Prostate gland (tissue), 2 donors: Measurements from ENCODE around the gene FIBCD1. TPM values are rescaled to one million over a fixed set of nuclear protein-coding genes. Genes with fewer than 3 reads are reported as not detected.

Source experiments
- DNase-seq: peaks from one replicate; pipeline ENCODE4 v3.0.0-alpha.2; 2019; ENCODE audit warnings: low spot score
- H3K27ac ChIP-seq, 2 donors: fragments of 200-600 bp; sonication (generic); 2 replicates each; pipeline ENCODE4 v1.5.1; 2017 to 2019
- H3K27me3 ChIP-seq: fragments of 200-600 bp; sonication (generic); replicated peaks from 2 replicates; pipeline ENCODE4 v1.5.1; 2019; ENCODE audit not compliant: insufficient read depth
- H3K36me3 ChIP-seq, 2 donors: fragments of 200-600 bp; sonication (generic); 1 replicate in 1 of 2; 2 replicates in 1 of 2; pipeline versions ENCODE4 v1.5.1 to v1.8.1; 2017 to 2019
- H3K4me1 ChIP-seq: fragments of 200-600 bp; sonication (generic); replicated peaks from 2 replicates; pipeline ENCODE4 v1.5.1; 2019
- H3K4me3 ChIP-seq, 2 donors: fragments of 200-600 bp; sonication (generic); 2 replicates each; pipeline ENCODE4 v1.5.1; 2017 to 2019
- H3K9me3 ChIP-seq: fragments of 200-600 bp; sonication (generic); 2 replicates; pipeline ENCODE4 v1.5.1; 2017
- POLR2A ChIP-seq: fragments of 450-650 bp; IDR thresholded peaks from one replicate; pipeline ENCODE4 v1.6.1; 2016; ENCODE audit warnings: antibody characterized with exemption, mild to moderate bottlenecking
- POLR2AphosphoS5 ChIP-seq: sonication (generic); formaldehyde crosslinking; IDR thresholded peaks from one replicate; pipeline ENCODE4 v1.6.1; 2017; ENCODE audit warnings: antibody characterized with exemption
- WGBS: methylation state at CpG from one replicate; pipeline ENCODE4 v1.1.5; 2018; 5-methylcytosine and 5-hydroxymethylcytosine counted together
- intact Hi-C: fragments of 100-400 bp; cut with DNase I; formaldehyde crosslinking; loops from one replicate; pipeline ENCODE4 v1.14.2; 2022
- total RNA-seq, 2 donors: library from RNA; depleted of rRNA; stranded (reverse); fragments of >200 nt; gene quantifications; one replicate each; pipeline ENCODE4 v1.1.0, GENCODE V29; 2016
- TF ChIP-seq, protein P1 (sequence below), 4 experiments: fragments of 200-600 bp in 2 of 4; fragments of 450-650 bp in 2 of 4; sonication (generic) in 2 of 4; IDR thresholded peaks; 1 replicate in 3 of 4; 2 replicates in 1 of 4; pipeline ENCODE4 v1.5.1; 2016 to 2019; ENCODE audit warnings: antibody characterized with exemption in 4 of 4, mild to moderate bottlenecking in 2 of 4, moderate library complexity in 2 of 4

The FIBCD1 gene
- total RNA-seq, 2 donors from 2014 or later, result 0.36 to 13.2 TPM

DNA sequence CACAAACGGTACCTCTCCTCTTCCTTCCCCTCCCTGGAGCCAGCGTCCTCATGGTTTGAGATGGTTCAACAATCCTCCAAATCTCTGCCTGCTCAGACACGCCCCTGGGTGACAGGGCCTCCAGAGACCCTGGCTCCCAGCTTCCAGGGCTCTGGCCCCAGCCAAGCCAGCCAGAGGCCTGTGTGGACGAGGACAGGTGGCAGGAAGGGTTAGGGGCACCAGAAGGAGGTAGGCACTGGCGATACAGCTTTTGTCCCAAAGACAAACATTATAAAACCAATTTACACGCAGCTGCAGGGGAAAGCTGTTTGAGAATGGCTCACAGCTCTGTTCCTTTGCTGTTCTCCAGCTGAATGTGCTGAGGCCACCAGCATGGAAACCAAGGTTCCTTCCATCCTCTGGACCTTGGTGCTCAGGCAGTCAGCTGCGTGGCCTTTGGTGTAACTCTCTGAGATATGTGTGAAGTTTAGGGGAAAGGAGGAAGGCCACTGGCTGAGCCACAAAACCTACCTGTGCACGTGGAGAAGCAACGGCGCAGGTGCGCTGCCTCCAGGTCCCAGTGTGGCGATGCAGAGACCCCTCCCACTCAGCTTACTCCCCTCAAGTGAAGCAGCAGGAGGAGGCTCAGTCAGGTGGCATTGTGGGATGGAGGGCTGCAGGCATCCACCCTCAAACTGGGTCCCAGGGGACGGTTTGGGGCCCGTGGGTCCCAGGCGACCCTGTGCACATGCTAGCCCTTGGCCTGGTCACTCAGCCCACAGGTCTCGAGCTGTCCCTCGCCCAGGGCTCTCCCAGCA, 38.1 kb downstream of the FIBCD1 start:
- intact Hi-C loops, result no loop called here
- no peak for DNase-seq
- Histone ChIP-seq H3K36me3 (no peaks in the 10 kb centered on the region), H3K4me3 (no peak overlapping the region), H3K27ac (no peak overlapping the region), H3K27me3 (no peaks in the 10 kb centered on the region), H3K9me3 (no peaks in the 10 kb centered on the region), H3K4me1 (no peaks in the 10 kb centered on the region)
- WGBS, result 61% methylated on average over 17 of the region's 17 CpGs
- TF ChIP-seq POLR2AphosphoS5, result no peak
- TF ChIP-seq, protein P1, sequence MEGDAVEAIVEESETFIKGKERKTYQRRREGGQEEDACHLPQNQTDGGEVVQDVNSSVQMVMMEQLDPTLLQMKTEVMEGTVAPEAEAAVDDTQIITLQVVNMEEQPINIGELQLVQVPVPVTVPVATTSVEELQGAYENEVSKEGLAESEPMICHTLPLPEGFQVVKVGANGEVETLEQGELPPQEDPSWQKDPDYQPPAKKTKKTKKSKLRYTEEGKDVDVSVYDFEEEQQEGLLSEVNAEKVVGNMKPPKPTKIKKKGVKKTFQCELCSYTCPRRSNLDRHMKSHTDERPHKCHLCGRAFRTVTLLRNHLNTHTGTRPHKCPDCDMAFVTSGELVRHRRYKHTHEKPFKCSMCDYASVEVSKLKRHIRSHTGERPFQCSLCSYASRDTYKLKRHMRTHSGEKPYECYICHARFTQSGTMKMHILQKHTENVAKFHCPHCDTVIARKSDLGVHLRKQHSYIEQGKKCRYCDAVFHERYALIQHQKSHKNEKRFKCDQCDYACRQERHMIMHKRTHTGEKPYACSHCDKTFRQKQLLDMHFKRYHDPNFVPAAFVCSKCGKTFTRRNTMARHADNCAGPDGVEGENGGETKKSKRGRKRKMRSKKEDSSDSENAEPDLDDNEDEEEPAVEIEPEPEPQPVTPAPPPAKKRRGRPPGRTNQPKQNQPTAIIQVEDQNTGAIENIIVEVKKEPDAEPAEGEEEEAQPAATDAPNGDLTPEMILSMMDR (IDR thresholded peaks at IDR 0.05), result no peak
- no peak for TF ChIP-seq POLR2A

DNA sequence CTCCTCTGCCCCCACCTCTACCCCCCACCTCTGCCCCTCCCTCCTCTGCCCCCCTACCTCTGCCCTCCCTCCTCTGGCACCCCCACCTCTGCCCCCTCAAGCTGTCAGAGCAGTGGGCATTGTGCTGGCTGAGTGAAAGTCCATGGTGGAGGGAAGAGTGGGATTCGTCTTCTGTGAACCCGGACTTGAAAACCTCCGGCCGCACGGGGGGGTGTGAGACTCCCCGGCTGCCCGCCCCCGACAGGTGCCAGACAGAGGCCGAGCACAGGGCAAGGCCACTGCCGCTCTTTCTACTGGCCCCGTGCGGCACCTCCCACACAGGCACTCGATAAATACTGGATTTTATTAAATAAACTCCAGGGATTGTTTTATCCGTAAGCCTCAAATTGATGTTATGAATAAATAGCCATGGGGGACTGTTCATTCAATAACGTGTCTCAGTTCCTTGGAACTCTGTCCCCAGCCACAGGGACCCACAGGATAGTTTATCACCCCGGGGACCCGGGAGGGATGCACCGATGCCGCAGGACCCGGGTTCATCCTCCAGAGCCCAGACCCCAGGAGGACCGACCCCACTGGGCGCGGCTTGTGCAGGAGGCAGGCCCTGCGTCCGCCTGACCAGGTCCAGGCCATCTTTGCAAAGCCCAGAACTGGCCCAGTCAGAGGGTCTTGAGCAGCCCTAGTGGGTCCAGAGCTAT, 39.8 kb downstream of the FIBCD1 start:
- no peak overlapping the region for H3K27ac ChIP-seq
- intact Hi-C loops, result no loop called here
- TF ChIP-seq, protein P1 (IDR thresholded peaks at IDR 0.05), result no peak
- TF ChIP-seq POLR2AphosphoS5, result no peak
- TF ChIP-seq POLR2A, result no peak
- DNase-seq, result no peak
- no peaks in the 10 kb centered on the region for H3K27me3 ChIP-seq
- peaks cover 4% of the 10 kb centered on the region for H3K4me1 ChIP-seq
- 41% methylated on average over 25 of the region's 25 CpGs for WGBS
- no peaks in the 10 kb centered on the region for H3K9me3 ChIP-seq
- H3K36me3 ChIP-seq, result no peaks in the 10 kb centered on the region
- no peak overlapping the region for H3K4me3 ChIP-seq

DNA sequence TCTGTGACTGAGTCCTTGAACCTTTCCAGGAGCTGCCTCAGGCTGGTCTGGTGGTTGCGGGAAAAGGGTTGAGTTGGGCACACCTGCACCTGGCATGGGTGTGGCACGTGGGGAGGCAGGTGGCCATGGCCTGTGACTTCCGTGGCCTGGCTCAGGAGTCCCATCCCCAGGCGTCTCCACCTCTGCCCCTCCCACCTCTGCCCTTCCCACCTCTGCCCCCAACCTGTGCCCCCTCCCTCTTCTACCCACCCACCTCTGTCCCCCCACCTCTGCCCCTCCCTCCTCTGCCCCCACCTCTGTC, 40.5 kb downstream of the FIBCD1 start:
- no peaks in the 10 kb centered on the region for H3K27me3 ChIP-seq

DNA sequence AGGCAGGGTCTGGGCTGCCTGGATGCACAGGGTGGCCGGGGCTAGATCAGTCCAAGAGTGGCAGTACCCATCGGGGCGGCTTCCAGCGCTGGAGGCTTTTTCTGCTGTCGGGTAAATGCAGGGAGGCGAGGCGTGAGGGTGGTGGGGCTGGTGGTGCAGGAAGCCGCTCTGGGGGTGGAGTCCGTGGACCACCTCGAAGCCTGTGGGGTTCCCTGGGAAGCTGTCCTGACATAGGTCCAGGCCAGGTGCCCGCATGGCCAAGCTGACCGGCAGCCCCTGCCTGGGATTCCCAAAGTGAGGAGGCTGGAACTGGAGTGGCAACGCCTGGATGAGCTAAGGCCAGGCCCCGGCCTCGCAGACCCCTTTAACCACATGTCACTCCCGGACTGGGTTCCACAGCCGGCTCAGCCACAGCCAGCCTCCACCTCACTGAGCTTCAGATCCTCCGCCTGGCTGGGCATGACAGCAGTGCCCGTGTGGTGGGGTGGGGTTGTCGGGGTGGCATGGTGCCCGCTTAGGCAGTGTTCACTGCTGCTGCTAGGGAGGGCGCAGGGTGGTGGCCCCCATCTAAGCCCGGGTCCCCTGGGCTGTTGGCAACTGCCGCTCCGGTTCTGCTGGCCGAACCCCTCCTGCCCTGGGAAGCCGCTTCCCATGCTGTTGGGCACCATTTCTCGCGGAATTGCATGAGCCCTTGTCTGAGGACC, 41.0 kb downstream of the FIBCD1 start:
- 70% methylated on average over 26 of the region's 29 CpGs for WGBS

More for the DNA sequence above, 40.5 kb downstream of the FIBCD1 start:
- Histone ChIP-seq H3K27ac (no peak overlapping the region), H3K4me3 (no peak overlapping the region), H3K9me3 (no peaks in the 10 kb centered on the region), H3K36me3 (no peaks in the 10 kb centered on the region), H3K4me1 (peaks cover 7% of the 10 kb centered on the region)
- TF ChIP-seq, protein P1 (IDR thresholded peaks at IDR 0.05), result no peak
- TF ChIP-seq POLR2A (no peak), POLR2AphosphoS5 (no peak)
- intact Hi-C loops, result no loop called here
- WGBS, result 60% methylated on average over 4 of the region's 4 CpGs
- DNase-seq, result no peak

DNA sequence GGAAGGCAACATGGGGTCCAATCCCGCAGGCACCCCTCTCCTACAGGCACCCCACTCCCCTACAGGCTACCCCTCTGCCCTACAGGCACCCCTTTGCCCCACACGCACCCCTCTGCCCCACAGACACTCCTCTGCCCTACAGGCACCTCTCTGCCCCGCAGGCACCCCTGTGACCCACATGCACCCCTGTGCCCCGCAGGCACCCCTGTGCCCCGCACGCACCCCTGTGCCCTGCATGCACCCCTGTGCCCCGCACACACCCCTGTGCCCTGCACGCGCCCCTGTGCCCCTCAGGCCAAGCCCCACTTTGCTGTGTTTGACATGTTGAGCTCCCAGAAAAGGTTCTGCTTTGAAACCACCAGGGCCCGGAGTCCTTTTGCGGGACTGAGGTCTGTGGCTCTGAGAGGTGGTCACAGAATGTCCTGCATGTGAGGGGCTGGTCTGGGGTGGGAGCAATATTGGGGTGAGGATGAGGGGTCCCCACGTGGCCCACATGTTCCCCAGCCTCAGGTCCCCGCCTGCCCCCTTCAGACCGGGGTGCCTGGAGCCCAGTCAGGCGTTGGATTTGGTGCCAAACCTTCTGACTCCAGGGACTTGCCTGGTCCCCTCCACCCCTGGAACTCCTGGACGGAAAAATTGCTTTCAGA, 41.8 kb downstream of the FIBCD1 start:
- no peak for TF ChIP-seq POLR2A
- TF ChIP-seq POLR2AphosphoS5, result no peak
- TF ChIP-seq, protein P1 (IDR thresholded peaks at IDR 0.05), result no peak
- Histone ChIP-seq H3K9me3 (no peaks in the 10 kb centered on the region), H3K36me3 (no peaks in the 10 kb centered on the region), H3K4me1 (peaks cover 15% of the 10 kb centered on the region), H3K27ac (no peak overlapping the region), H3K4me3 (no peak overlapping the region), H3K27me3 (no peaks in the 10 kb centered on the region)
- DNase-seq, result no peak
- intact Hi-C loops, result no loop called here
- 73% methylated on average over 15 of the region's 16 CpGs for WGBS

More for the DNA sequence above, 41.0 kb downstream of the FIBCD1 start:
- Histone ChIP-seq H3K4me3 (no peak overlapping the region), H3K27me3 (no peaks in the 10 kb centered on the region), H3K36me3 (no peaks in the 10 kb centered on the region), H3K9me3 (no peaks in the 10 kb centered on the region), H3K27ac (no peak overlapping the region), H3K4me1 (peaks cover 12% of the 10 kb centered on the region)
- DNase-seq, result no peak
- TF ChIP-seq POLR2AphosphoS5, result no peak
- intact Hi-C loops, result no loop called here
